Keratinocyte (primary cell): ENCODE results near the gene B3GNT2. TPM values are rescaled to one million over a fixed set of nuclear protein-coding genes. Genes with fewer than 3 reads are reported as not detected.

Source experiments
- DNase-seq: peaks from one replicate; pipeline ENCODE4 v3.0.0-alpha.2; 2011; ENCODE audit warnings: low read depth, missing footprints, low spot score
- FAIRE-seq: peaks from 2 replicates; lab custom pipeline; 2011; peaks lifted over from hg19 to GRCh38; lab: Jason Lieb, UNC
- H2AFZ ChIP-seq: 2 replicates; pipeline ENCODE4 v1.6.0; 2012; ENCODE audit warnings: low read length, control low read depth, inconsistent platforms; ENCODE audit not compliant: control insufficient read depth
- H3K27ac ChIP-seq: 2 replicates; pipeline ENCODE4 v1.5.1; 2011; ENCODE audit warnings: low read length; ENCODE audit not compliant: control insufficient read depth, insufficient read depth
- H3K27me3 ChIP-seq: 3 replicates; pipeline ENCODE4 v1.6.0; 2011; ENCODE audit warnings: low read length; ENCODE audit not compliant: control insufficient read depth, insufficient read depth; ENCODE audit errors: extremely low read depth
- H3K36me3 ChIP-seq, 2 experiments: 2 replicates in 1 of 2; 3 replicates in 1 of 2; pipeline ENCODE4 v1.5.1; 2011; ENCODE audit warnings: low read length in 2 of 2, mild to moderate bottlenecking in 1 of 2; ENCODE audit not compliant: control insufficient read depth in 2 of 2, insufficient read depth in 2 of 2; ENCODE audit errors: extremely low read depth in 1 of 2
- H3K4me1 ChIP-seq: 3 replicates; pipeline ENCODE4 v1.5.1; 2011; ENCODE audit warnings: low read length; ENCODE audit not compliant: control insufficient read depth, insufficient read depth; ENCODE audit errors: extremely low read depth
- H3K4me2 ChIP-seq: 3 replicates; pipeline ENCODE4 v1.6.0; 2011; ENCODE audit warnings: low read depth, low read length; ENCODE audit not compliant: control insufficient read depth, insufficient read depth; ENCODE audit errors: extremely low read depth
- H3K4me3 ChIP-seq, 3 experiments: fragments of 200-600 bp in 1 of 3; sonication (generic) in 1 of 3; 2 replicates in 2 of 3; 3 replicates in 1 of 3; pipeline ENCODE4 v1.5.1; 2011 to 2016; ENCODE audit warnings: low read length in 3 of 3, mild to moderate bottlenecking in 3 of 3, control low read depth in 2 of 3, inconsistent platforms in 1 of 3, low read depth in 1 of 3, mixed read lengths in 1 of 3, mixed run types in 1 of 3, moderate library complexity in 1 of 3; ENCODE audit not compliant: control insufficient read depth in 2 of 3, insufficient read depth in 2 of 3; ENCODE audit errors: extremely low read depth in 1 of 3
- H3K79me2 ChIP-seq: 2 replicates; pipeline ENCODE4 v1.6.0; 2012; ENCODE audit warnings: low read length; ENCODE audit not compliant: control insufficient read depth, insufficient read depth
- H3K9ac ChIP-seq: 3 replicates; pipeline ENCODE4 v1.6.0; 2011; ENCODE audit warnings: low read length; ENCODE audit not compliant: control insufficient read depth, insufficient read depth; ENCODE audit errors: extremely low read depth
- H3K9me1 ChIP-seq: 3 replicates; pipeline ENCODE4 v1.6.0; 2011; ENCODE audit warnings: low read length; ENCODE audit not compliant: control insufficient read depth, insufficient read depth; ENCODE audit errors: extremely low read depth
- H3K9me3 ChIP-seq: 2 replicates; pipeline ENCODE4 v1.5.1; 2012; ENCODE audit warnings: low read depth, low read length; ENCODE audit not compliant: control insufficient read depth
- H4K20me1 ChIP-seq: 3 replicates; pipeline ENCODE4 v1.6.0; 2011; ENCODE audit warnings: low read length; ENCODE audit not compliant: control insufficient read depth, insufficient read depth; ENCODE audit errors: extremely low read depth
- EZH2 ChIP-seq: IDR thresholded peaks from one replicate; pipeline ENCODE4 v1.6.1; 2012; ENCODE audit warnings: inconsistent platforms, mild to moderate bottlenecking, low read length, moderate library complexity
- dilution Hi-C: fragments of 300-500 bp; cut with MboI; formaldehyde crosslinking; loops from one replicate; pipeline ENCODE4 v1.7.0; 2020; ENCODE audit warnings: low sequenced_read_pairs; ENCODE audit not compliant: extremely low pct_ligation_motif_present
- polyA plus RNA-seq, 5 experiments: library from polyadenylated mRNA; depleted of rRNA in 3 of 5; stranded (reverse) in 3 of 5; stranded (forward) in 1 of 5; unstranded in 1 of 5; fragments of >200 nt; gene quantifications; 1 replicate in 1 of 5; 2 replicates in 3 of 5; 3 replicates in 1 of 5; pipeline versions ENCODE4 v1.2.1 to v1.2.3, GENCODE V29; 2011 to 2012; ENCODE audit warnings: missing spikeins in 2 of 5, low read depth in 1 of 5, low replicate concordance in 1 of 5
- TF ChIP-seq, protein P1 (sequence below), 3 experiments: IDR thresholded peaks in 1 of 3; conservative IDR thresholded peaks in 1 of 3; optimal IDR thresholded peaks in 1 of 3; 2 replicates in 2 of 3; 3 replicates in 1 of 3; pipeline versions ENCODE3 to v1.5.1; 2011; ENCODE audit warnings: low read length in 3 of 3, mild to moderate bottlenecking in 3 of 3, moderate library complexity in 2 of 3, control low read depth in 1 of 3, inconsistent platforms in 1 of 3; ENCODE audit not compliant: insufficient read depth in 2 of 3; ENCODE audit errors: extremely low read depth in 1 of 3

Gene B3GNT2
- polyA plus RNA-seq, 1 donor (not counting 4 experiments of a cell fraction or from before 2014, with no cell fraction given): 44.3 TPM

DNA sequence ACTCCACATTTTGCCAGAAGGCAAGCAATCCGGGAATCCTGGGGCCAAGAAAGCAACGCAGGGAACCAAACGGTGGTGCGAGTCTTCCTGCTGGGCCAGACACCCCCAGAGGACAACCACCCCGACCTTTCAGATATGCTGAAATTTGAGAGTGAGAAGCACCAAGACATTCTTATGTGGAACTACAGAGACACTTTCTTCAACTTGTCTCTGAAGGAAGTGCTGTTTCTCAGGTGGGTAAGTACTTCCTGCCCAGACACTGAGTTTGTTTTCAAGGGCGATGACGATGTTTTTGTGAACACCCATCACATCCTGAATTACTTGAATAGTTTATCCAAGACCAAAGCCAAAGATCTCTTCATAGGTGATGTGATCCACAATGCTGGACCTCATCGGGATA, 26.8 kb downstream of the B3GNT2 start:
- no peak overlapping the region for H3K4me2 ChIP-seq
- no peak for FAIRE-seq
- H3K36me3 ChIP-seq: peaks cover 6 to 9% of the 10 kb centered on the region in 2 experiments
- TF ChIP-seq EZH2: no peak
- TF ChIP-seq, protein P1, sequence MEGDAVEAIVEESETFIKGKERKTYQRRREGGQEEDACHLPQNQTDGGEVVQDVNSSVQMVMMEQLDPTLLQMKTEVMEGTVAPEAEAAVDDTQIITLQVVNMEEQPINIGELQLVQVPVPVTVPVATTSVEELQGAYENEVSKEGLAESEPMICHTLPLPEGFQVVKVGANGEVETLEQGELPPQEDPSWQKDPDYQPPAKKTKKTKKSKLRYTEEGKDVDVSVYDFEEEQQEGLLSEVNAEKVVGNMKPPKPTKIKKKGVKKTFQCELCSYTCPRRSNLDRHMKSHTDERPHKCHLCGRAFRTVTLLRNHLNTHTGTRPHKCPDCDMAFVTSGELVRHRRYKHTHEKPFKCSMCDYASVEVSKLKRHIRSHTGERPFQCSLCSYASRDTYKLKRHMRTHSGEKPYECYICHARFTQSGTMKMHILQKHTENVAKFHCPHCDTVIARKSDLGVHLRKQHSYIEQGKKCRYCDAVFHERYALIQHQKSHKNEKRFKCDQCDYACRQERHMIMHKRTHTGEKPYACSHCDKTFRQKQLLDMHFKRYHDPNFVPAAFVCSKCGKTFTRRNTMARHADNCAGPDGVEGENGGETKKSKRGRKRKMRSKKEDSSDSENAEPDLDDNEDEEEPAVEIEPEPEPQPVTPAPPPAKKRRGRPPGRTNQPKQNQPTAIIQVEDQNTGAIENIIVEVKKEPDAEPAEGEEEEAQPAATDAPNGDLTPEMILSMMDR (optimal IDR thresholded peaks at IDR 0.05 in 1 of 3, IDR thresholded peaks at IDR 0.05 in 1 of 3, conservative IDR thresholded peaks at IDR 0.05 in 1 of 3; ENCODE audit: extremely low read depth in 1 of 3, insufficient read depth in 2 of 3, low read length in 3 of 3): no peak
- H3K4me3 ChIP-seq: no peak overlapping the region
- no peak overlapping the region for H3K9ac ChIP-seq
- DNase-seq: no peak
- no peaks in the 10 kb centered on the region for H3K27me3 ChIP-seq
- H3K4me1 ChIP-seq: no peaks in the 10 kb centered on the region
- no peak overlapping the region for H3K27ac ChIP-seq
- peaks cover 60% of the 10 kb centered on the region for H3K79me2 ChIP-seq
- no peaks in the 10 kb centered on the region for H3K9me3 ChIP-seq
- no peaks in the 10 kb centered on the region for H4K20me1 ChIP-seq
- dilution Hi-C loops: no loop called here
- no peaks in the 10 kb centered on the region for H3K9me1 ChIP-seq
- no peak overlapping the region for H2AFZ ChIP-seq

DNA sequence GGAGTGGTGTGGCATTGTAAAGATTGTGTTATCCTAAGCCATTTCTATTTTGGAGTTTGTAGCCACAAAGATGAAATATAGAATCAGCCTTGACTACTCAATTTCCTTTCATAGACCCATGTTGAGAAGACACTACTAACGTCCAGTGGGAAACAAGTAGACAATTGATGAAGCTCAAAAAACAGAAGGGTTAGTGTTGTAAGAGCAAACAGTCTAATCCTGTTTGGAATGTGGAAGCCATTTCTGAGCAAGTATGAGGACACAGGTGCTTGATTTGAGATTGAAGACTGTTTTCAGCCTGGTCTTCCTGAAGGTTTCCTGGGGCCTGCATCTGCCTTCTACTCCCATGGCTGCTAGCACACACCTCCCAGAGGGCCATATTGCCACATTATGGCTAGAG, 29.1 kb downstream of the B3GNT2 start:
- H3K9ac ChIP-seq: no peak overlapping the region
- no peak overlapping the region for H2AFZ ChIP-seq
- FAIRE-seq (no peak), DNase-seq (no peak)
- dilution Hi-C loops: no loop called here
- no peaks in the 10 kb centered on the region for H3K9me1 ChIP-seq
- no peaks in the 10 kb centered on the region for H3K9me3 ChIP-seq
- H3K36me3 ChIP-seq: peaks cover 6 to 9% of the 10 kb centered on the region in 2 experiments
- H3K27ac ChIP-seq: no peak overlapping the region
- no peak overlapping the region for H3K4me2 ChIP-seq
- H3K4me1 ChIP-seq: no peaks in the 10 kb centered on the region
- no peak overlapping the region for H3K4me3 ChIP-seq
- peaks cover 37% of the 10 kb centered on the region for H3K79me2 ChIP-seq
- TF ChIP-seq, protein P1 (optimal IDR thresholded peaks at IDR 0.05 in 1 of 3, IDR thresholded peaks at IDR 0.05 in 1 of 3, conservative IDR thresholded peaks at IDR 0.05 in 1 of 3; ENCODE audit: extremely low read depth in 1 of 3, insufficient read depth in 2 of 3, low read length in 3 of 3): no peak
- TF ChIP-seq EZH2: no peak
- no peaks in the 10 kb centered on the region for H4K20me1 ChIP-seq
- H3K27me3 ChIP-seq: no peaks in the 10 kb centered on the region
